Activated CD4-positive, alpha-beta T cell treated with anti-CD3 and anti-CD28 coated beads for 4 hours (primary cell): ENCODE results near the gene NIBAN1.
"Not testable (repeated sequence)": the region's sequence is repeated elsewhere in the genome, so short reads cannot be mapped to it uniquely, and the experiment has no call there.

Source experiments
- DNase-seq, 2 donors: peaks; one replicate each; pipeline ENCODE4 v3.0.0-alpha.2; 2020

The NIBAN1 gene

GRCh38 chr1:184971522-184972265 is 2.6 kb downstream of the NIBAN1 start:
- DNase-seq: no peak

GRCh38 chr1:184970691-184971161 is 3.6 kb downstream of the NIBAN1 start:
- no peak for DNase-seq

GRCh38 chr1:184966989-184967388 is 7.3 kb downstream of the NIBAN1 start:
- DNase-seq: no peak

- no peak for DNase-seq
Observed at GRCh38 chr1:184965944-184966860, 8.1 kb downstream of the NIBAN1 start.

- DNase-seq: no peak
Observed at GRCh38 chr1:184965439-184965838, 8.9 kb downstream of the NIBAN1 start.

- DNase-seq: no peak
Observed at GRCh38 chr1:184959626-184960025, 14.7 kb downstream of the NIBAN1 start.

GRCh38 chr1:184958554-184959353 is 15.6 kb downstream of the NIBAN1 start:
- no peak for DNase-seq

- not testable (repeated sequence) for DNase-seq
Observed at GRCh38 chr1:184957901-184958300, 16.4 kb downstream of the NIBAN1 start.

- no peak for DNase-seq
Observed at GRCh38 chr1:184956999-184957700, 17.2 kb downstream of the NIBAN1 start.

GRCh38 chr1:184954232-184954995 is 19.9 kb downstream of the NIBAN1 start:
- no peak for DNase-seq

- DNase-seq: no peak
Observed at GRCh38 chr1:184953600-184954219, 20.6 kb downstream of the NIBAN1 start.

GRCh38 chr1:184952428-184952827 is 21.9 kb downstream of the NIBAN1 start:
- no peak for DNase-seq

- no peak for DNase-seq
Observed at GRCh38 chr1:184951788-184952187, 22.5 kb downstream of the NIBAN1 start.

- DNase-seq: no peak
Observed at GRCh38 chr1:184950906-184951305, 23.4 kb downstream of the NIBAN1 start.

GRCh38 chr1:184950227-184950626 is 24.1 kb downstream of the NIBAN1 start:
- DNase-seq: no peak

GRCh38 chr1:184947497-184948256 is 26.6 kb downstream of the NIBAN1 start:
- no peak for DNase-seq

GRCh38 chr1:184945678-184946412 is 28.5 kb downstream of the NIBAN1 start:
- no peak for DNase-seq

GRCh38 chr1:184945029-184945428 is 29.3 kb downstream of the NIBAN1 start:
- DNase-seq: no peak

- no peak for DNase-seq
Observed at GRCh38 chr1:184943998-184944397, 30.3 kb downstream of the NIBAN1 start.

GRCh38 chr1:184941735-184942134 is 32.6 kb downstream of the NIBAN1 start:
- DNase-seq: no peak
